Osteoblast (primary cell): Measurements from ENCODE around the gene KRT79. TPM values are rescaled to one million over a fixed set of nuclear protein-coding genes. Genes with fewer than 3 reads are reported as not detected.

Experiments
- DNase-seq: peaks from one replicate; pipeline ENCODE4 v3.0.0; 2011; ENCODE audit warnings: low spot score, mixed read lengths; ENCODE audit not compliant: insufficient read length; ENCODE audit errors: missing footprints
- H2AFZ ChIP-seq: 2 replicates; pipeline ENCODE4 v1.6.0; 2011; ENCODE audit warnings: mild to moderate bottlenecking, low read length
- H3K27ac ChIP-seq: 2 replicates; pipeline ENCODE4 v1.5.1; 2011; ENCODE audit warnings: mild to moderate bottlenecking, low read depth, low read length, moderate library complexity
- H3K27me3 ChIP-seq: 2 replicates; pipeline ENCODE4 v1.6.0; 2012; ENCODE audit warnings: mild to moderate bottlenecking, control low read depth, inconsistent platforms, low read length, moderate library complexity; ENCODE audit not compliant: insufficient read depth
- H3K36me3 ChIP-seq: 2 replicates; pipeline ENCODE4 v1.5.1; 2011; ENCODE audit warnings: mild to moderate bottlenecking, low read length, control low read depth, moderate library complexity; ENCODE audit not compliant: insufficient read depth
- H3K4me1 ChIP-seq: 2 replicates; pipeline ENCODE4 v1.5.1; 2011; ENCODE audit warnings: mild to moderate bottlenecking, low read length, control low read depth, moderate library complexity; ENCODE audit not compliant: insufficient read depth
- H3K4me2 ChIP-seq: 2 replicates; pipeline ENCODE4 v1.6.0; 2011; ENCODE audit warnings: mild to moderate bottlenecking, low read length; ENCODE audit not compliant: insufficient read depth
- H3K4me3 ChIP-seq: fragments of 200-600 bp; sonication (generic); 3 replicates; pipeline ENCODE4 v1.5.1; 2012; ENCODE audit warnings: mild to moderate bottlenecking, low read length, inconsistent platforms; ENCODE audit not compliant: insufficient read depth
- H3K79me2 ChIP-seq: 2 replicates; pipeline ENCODE4 v1.6.0; 2012; ENCODE audit warnings: mild to moderate bottlenecking, low read length, control low read depth, inconsistent platforms; ENCODE audit not compliant: insufficient read depth
- H3K9me3 ChIP-seq: 2 replicates; pipeline ENCODE4 v1.5.1; 2011; ENCODE audit warnings: low read depth, low read length, control low read depth
- H4K20me1 ChIP-seq: 2 replicates; pipeline ENCODE4 v1.6.0; 2012; ENCODE audit warnings: mild to moderate bottlenecking, low read length, control low read depth; ENCODE audit not compliant: insufficient read depth
- CTCF ChIP-seq: IDR thresholded peaks from 2 replicates; pipeline ENCODE4 v1.5.1; 2011; ENCODE audit warnings: mild to moderate bottlenecking, low read depth, low read length, moderate library complexity; ENCODE audit errors: extremely low read depth
- total RNA-seq: library from RNA; depleted of rRNA; stranded (reverse); fragments of >200 nt; gene quantifications from 2 replicates; pipeline ENCODE4 v1.2.3, GENCODE V29; 2012

Gene KRT79
- total RNA-seq, 1 donor = not detected

- no peak for TF ChIP-seq CTCF
- Histone ChIP-seq H3K9me3 (no peaks in the 10 kb centered on the region), H3K79me2 (no peaks in the 10 kb centered on the region), H3K4me3 (no peak overlapping the region), H4K20me1 (no peaks in the 10 kb centered on the region), H3K36me3 (no peaks in the 10 kb centered on the region), H2AFZ (peak overlapping the region; percentile 29), H3K27me3 (no peaks in the 10 kb centered on the region), H3K27ac (peak overlapping the region; percentile 72), H3K4me1 (peaks cover 28% of the 10 kb centered on the region), H3K4me2 (peak overlapping the region; percentile 30)
- no peak for DNase-seq
Observed at GRCh38 chr12:52835271-52836041, 1.3 kb upstream of the KRT79 start.

GRCh38 chr12:52834727-52835001, 553 bp upstream of the KRT79 start:
- Histone ChIP-seq H3K27me3 (no peaks in the 10 kb centered on the region), H3K4me1 (peaks cover 28% of the 10 kb centered on the region), H4K20me1 (no peaks in the 10 kb centered on the region), H3K4me3 (no peak overlapping the region), H3K36me3 (no peaks in the 10 kb centered on the region), H3K27ac (no peak overlapping the region), H3K9me3 (no peaks in the 10 kb centered on the region), H3K4me2 (no peak overlapping the region), H2AFZ (no peak overlapping the region), H3K79me2 (no peaks in the 10 kb centered on the region)
- no peak for TF ChIP-seq CTCF
- DNase-seq = peak; percentile 70

- Histone ChIP-seq H3K4me2 (no peak overlapping the region), H2AFZ (no peak overlapping the region), H3K4me3 (no peak overlapping the region), H3K27ac (no peak overlapping the region), H4K20me1 (no peaks in the 10 kb centered on the region), H3K9me3 (no peaks in the 10 kb centered on the region), H3K4me1 (peaks cover 28% of the 10 kb centered on the region), H3K79me2 (no peaks in the 10 kb centered on the region), H3K27me3 (no peaks in the 10 kb centered on the region), H3K36me3 (no peaks in the 10 kb centered on the region)
- DNase-seq = no peak
- TF ChIP-seq CTCF = no peak
Observed at GRCh38 chr12:52832985-52833905, 866 bp downstream of the KRT79 start.

GRCh38 chr12:52832451-52832850, 1.7 kb downstream of the KRT79 start:
- DNase-seq = no peak
- no peaks in the 10 kb centered on the region for H3K9me3 ChIP-seq
- no peaks in the 10 kb centered on the region for H3K27me3 ChIP-seq

More at GRCh38 chr12:52832451-52832850, 1.7 kb downstream of the KRT79 start:
- Histone ChIP-seq H3K36me3 (no peaks in the 10 kb centered on the region), H3K4me2 (no peak overlapping the region), H3K4me3 (no peak overlapping the region), H3K4me1 (peaks cover 21% of the 10 kb centered on the region), H3K27ac (no peak overlapping the region), H3K79me2 (no peaks in the 10 kb centered on the region), H4K20me1 (no peaks in the 10 kb centered on the region), H2AFZ (no peak overlapping the region)
- TF ChIP-seq CTCF = no peak
